ENCODE measurements around the gene ALG12. TPM values are rescaled to one million over a fixed set of nuclear protein-coding genes. Genes with fewer than 3 reads are reported as not detected.

Gene ALG12
- total and polyA plus RNA-seq, 11 donors = 9.1 to 26.8 (median 15.0) TPM

GRCh38 chr22:49892226-49892899 is 25.9 kb downstream of the ALG12 start:
- Histone ChIP-seq H3K27ac (peak overlapping the region in 2 of 12 donors; percentile 16 to 44), H3K27me3 (no peaks in the 10 kb centered on the region)
- 50 to 69% (median 61%) methylated on average over 4 of the region's 4 CpGs for WGBS, 4 donors

GRCh38 chr22:49889071-49889470 is 29.2 kb downstream of the ALG12 start:
- Histone ChIP-seq H3K27me3 (no peaks in the 10 kb centered on the region), H3K4me1 (peaks cover 0 to 12% (median 2%) of the 10 kb centered on the region in 12 donors), H3K27ac (no peak overlapping the region), H3K36me3 (peaks cover 0 to 69% (median 44%) of the 10 kb centered on the region in 9 donors), H3K4me3 (no peak overlapping the region), H3K9me3 (peaks cover 0 to 19% (median 0%) of the 10 kb centered on the region in 12 donors)
- ATAC-seq (no peak), DNase-seq (no peak)
- WGBS, 4 donors = 92 to 99% (median 97%) methylated on average over 5 of the region's 5 CpGs
- TF ChIP-seq POLR2A (IDR thresholded peaks at IDR 0.05) = no peak
- TF ChIP-seq CTCF (IDR thresholded peaks at IDR 0.05) = no peak
- intact Hi-C loops (cut with DNase I) = no loop called here

More at GRCh38 chr22:49892226-49892899, 25.9 kb downstream of the ALG12 start:
- Histone ChIP-seq H3K4me1 (peaks cover 0 to 12% (median 2%) of the 10 kb centered on the region in 12 donors), H3K9me3 (peaks cover 0 to 36% (median 0%) of the 10 kb centered on the region in 12 donors), H3K36me3 (peaks cover 0 to 36% (median 12%) of the 10 kb centered on the region in 9 donors), H3K4me3 (no peak overlapping the region)
- ATAC-seq (peak; percentile 65 to 92 (median 84)), DNase-seq (peak in 4 of 5 donors; percentile 48 to 81 (median 58))
- intact Hi-C loops (cut with DNase I) = no loop called here
- TF ChIP-seq POLR2A (IDR thresholded peaks at IDR 0.05) (no peak), CTCF (IDR thresholded peaks at IDR 0.05) (no peak)

GRCh38 chr22:49887702-49888101 is 30.5 kb downstream of the ALG12 start:
- peaks cover 0 to 78% (median 50%) of the 10 kb centered on the region in 9 donors for H3K36me3 ChIP-seq
- H3K4me1 ChIP-seq = peaks cover 0 to 10% (median 2%) of the 10 kb centered on the region in 12 donors
- peaks cover 0 to 18% (median 0%) of the 10 kb centered on the region in 12 donors for H3K9me3 ChIP-seq
- intact Hi-C loops (cut with DNase I) = no loop called here
- no peak for TF ChIP-seq CTCF (IDR thresholded peaks at IDR 0.05)
- no peak for TF ChIP-seq POLR2A (IDR thresholded peaks at IDR 0.05)
- no peak overlapping the region for H3K4me3 ChIP-seq
- H3K27ac ChIP-seq = no peak overlapping the region
- WGBS, 4 donors = 90 to 96% (median 92%) methylated on average over 9 of the region's 9 CpGs
- DNase-seq = no peak
- ATAC-seq = no peak
- no peaks in the 10 kb centered on the region for H3K27me3 ChIP-seq

- Histone ChIP-seq H3K4me1 (peaks cover 0 to 4% (median 0%) of the 10 kb centered on the region in 12 donors), H3K36me3 (peaks cover 0 to 74% (median 50%) of the 10 kb centered on the region in 9 donors), H3K27ac (no peak overlapping the region), H3K4me3 (no peak overlapping the region), H3K9me3 (peaks cover 0 to 18% (median 0%) of the 10 kb centered on the region in 12 donors), H3K27me3 (no peaks in the 10 kb centered on the region)
- no peak for TF ChIP-seq POLR2A (IDR thresholded peaks at IDR 0.05)
- no peak for TF ChIP-seq CTCF (IDR thresholded peaks at IDR 0.05)
- DNase-seq = no peak
- ATAC-seq = no peak
- 95 to 97% (median 97%) methylated on average over 14 of the region's 14 CpGs for WGBS, 4 donors
- intact Hi-C loops (cut with DNase I) = no loop called here
These were observed 31.2 kb downstream of the ALG12 start for GRCh38 chr22:49887064-49887451.
